Kidney (tissue), 14 donors: Measurements from ENCODE around the gene LEKR1. TPM values are rescaled to one million over a fixed set of nuclear protein-coding genes. Genes with fewer than 3 reads are reported as not detected.

Experiments used
- DNase-seq, 5 donors: peaks; one replicate each; pipeline ENCODE4 v3.0.0-alpha.2; 2013 to 2020
- FAIRE-seq: peaks from 2 replicates; lab custom pipeline; 2012; peaks lifted over from hg19 to GRCh38; lab: Jason Lieb, UNC
- H3K27ac ChIP-seq, 2 donors: one replicate each; pipeline ENCODE4 v1.7.0; 2013; ENCODE audit warnings: low read depth in 2 of 2, low read length in 2 of 2, inconsistent platforms in 1 of 2
- H3K27me3 ChIP-seq: one replicate; pipeline ENCODE4 v1.7.1; 2013; ENCODE audit warnings: low read length, inconsistent platforms; ENCODE audit not compliant: control insufficient read depth, insufficient read depth
- H3K36me3 ChIP-seq, 3 donors: one replicate each; pipeline versions ENCODE4 v1.7.0 to v1.7.1; 2013; ENCODE audit warnings: low read length in 3 of 3, control low read depth in 1 of 3, inconsistent platforms in 1 of 3; ENCODE audit not compliant: insufficient read depth in 3 of 3, control insufficient read depth in 2 of 3
- H3K4me1 ChIP-seq, 3 donors: one replicate each; pipeline versions ENCODE4 v1.7.0 to v1.7.1; 2013; ENCODE audit warnings: low read length in 3 of 3, inconsistent platforms in 1 of 3, low read depth in 1 of 3; ENCODE audit not compliant: control insufficient read depth in 2 of 3, insufficient read depth in 2 of 3
- H3K4me3 ChIP-seq, 3 donors: one replicate each; pipeline versions ENCODE4 v1.7.0 to v1.8.1; 2013; ENCODE audit warnings: low read length in 3 of 3, control low read depth in 1 of 3, inconsistent platforms in 1 of 3
- H3K9ac ChIP-seq, 3 donors: one replicate each; pipeline versions ENCODE4 v1.7.0 to v1.7.1; 2013; ENCODE audit warnings: low read length in 3 of 3, control low read depth in 1 of 3, inconsistent platforms in 1 of 3
- H3K9me3 ChIP-seq, 3 donors: one replicate each; pipeline versions ENCODE4 v1.7.0 to v1.7.1; 2013; ENCODE audit warnings: low read length in 3 of 3, control low read depth in 1 of 3, inconsistent platforms in 1 of 3; ENCODE audit not compliant: control insufficient read depth in 2 of 3, insufficient read depth in 1 of 3
- intact Hi-C: fragments of 100-400 bp; cut with DNase I; formaldehyde crosslinking; loops from one replicate; pipeline ENCODE4 v1.11.1; 2022
- polyA plus RNA-seq: library from polyadenylated mRNA; stranded (reverse); fragments of 350-450 nt; fragmentation: Illumina TruSeq; extraction: RNeasy Lipid Tissue Mini Kit (QIAGEN cat#74804); gene quantifications from one replicate; pipeline ENCODE4 v1.2.3, GENCODE V29; 2014; ENCODE audit warnings: low read depth, low replicate concordance; ENCODE audit not compliant: insufficient read depth
- total RNA-seq: library from RNA; stranded (reverse); fragmentation: NEBNext Ultra II Directional; extraction: Animal tissue kit (Norgen Biotek cat#: 25700); gene quantifications from one replicate; pipeline ENCODE4 v1.2.1, GENCODE V29; 2021
- TF ChIP-seq, protein P1 (sequence below): IDR thresholded peaks from 3 replicates; pipeline ENCODE4 v1.5.1; 2012; ENCODE audit warnings: mild to moderate bottlenecking, moderate library complexity, borderline replicate concordance; ENCODE audit not compliant: insufficient read depth; ENCODE audit errors: extremely low read depth
- donor health status: control.
- donor health status: control.
- donor health status: control.
- donor health status: control.
- donor health status: control.
- donor health status: DM: yes; HTN: yes; CAD: no.
- donor health status: Normal renal cell carcinoma (clear cell type).

LEKR1 gene
- total and polyA plus RNA-seq, 2 donors from 2014 or later = 1.6 to 1.8 TPM

DNA sequence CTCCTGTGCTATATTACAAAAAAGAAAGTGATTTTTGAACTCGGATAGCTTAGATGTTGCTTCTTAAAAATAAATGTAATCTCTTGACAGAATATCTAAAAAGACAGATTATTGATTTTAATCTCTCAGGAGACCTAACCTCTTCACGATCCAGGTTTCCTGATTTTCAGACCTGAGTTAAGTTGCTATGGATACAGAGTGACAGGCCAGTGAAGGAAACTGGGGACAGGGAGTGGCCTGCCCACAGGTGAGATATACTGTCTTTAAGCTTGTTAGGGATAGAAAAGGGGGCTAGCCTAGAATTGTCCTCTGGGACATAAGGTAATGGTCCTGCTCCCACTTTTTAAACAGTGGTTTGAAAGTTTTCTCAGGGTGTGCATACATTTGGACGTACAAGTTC, 260.6 kb downstream of the LEKR1 start:
- H3K4me1 ChIP-seq = peaks cover 12 to 20% (median 19%) of the 10 kb centered on the region in 3 donors
- no peak overlapping the region for H3K27ac ChIP-seq
- intact Hi-C loops = loop anchor here (10.0 kb wide), 1 partner anchor 48 kb away; no protein-coding TSS in a partner anchor
- no peaks in the 10 kb centered on the region for H3K36me3 ChIP-seq
- TF ChIP-seq, protein P1, sequence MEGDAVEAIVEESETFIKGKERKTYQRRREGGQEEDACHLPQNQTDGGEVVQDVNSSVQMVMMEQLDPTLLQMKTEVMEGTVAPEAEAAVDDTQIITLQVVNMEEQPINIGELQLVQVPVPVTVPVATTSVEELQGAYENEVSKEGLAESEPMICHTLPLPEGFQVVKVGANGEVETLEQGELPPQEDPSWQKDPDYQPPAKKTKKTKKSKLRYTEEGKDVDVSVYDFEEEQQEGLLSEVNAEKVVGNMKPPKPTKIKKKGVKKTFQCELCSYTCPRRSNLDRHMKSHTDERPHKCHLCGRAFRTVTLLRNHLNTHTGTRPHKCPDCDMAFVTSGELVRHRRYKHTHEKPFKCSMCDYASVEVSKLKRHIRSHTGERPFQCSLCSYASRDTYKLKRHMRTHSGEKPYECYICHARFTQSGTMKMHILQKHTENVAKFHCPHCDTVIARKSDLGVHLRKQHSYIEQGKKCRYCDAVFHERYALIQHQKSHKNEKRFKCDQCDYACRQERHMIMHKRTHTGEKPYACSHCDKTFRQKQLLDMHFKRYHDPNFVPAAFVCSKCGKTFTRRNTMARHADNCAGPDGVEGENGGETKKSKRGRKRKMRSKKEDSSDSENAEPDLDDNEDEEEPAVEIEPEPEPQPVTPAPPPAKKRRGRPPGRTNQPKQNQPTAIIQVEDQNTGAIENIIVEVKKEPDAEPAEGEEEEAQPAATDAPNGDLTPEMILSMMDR = no peak
- no peak overlapping the region for H3K4me3 ChIP-seq
- H3K9me3 ChIP-seq = no peaks in the 10 kb centered on the region
- no peaks in the 10 kb centered on the region for H3K27me3 ChIP-seq
- DNase-seq (no peak), FAIRE-seq (no peak)
- no peak overlapping the region for H3K9ac ChIP-seq

DNA sequence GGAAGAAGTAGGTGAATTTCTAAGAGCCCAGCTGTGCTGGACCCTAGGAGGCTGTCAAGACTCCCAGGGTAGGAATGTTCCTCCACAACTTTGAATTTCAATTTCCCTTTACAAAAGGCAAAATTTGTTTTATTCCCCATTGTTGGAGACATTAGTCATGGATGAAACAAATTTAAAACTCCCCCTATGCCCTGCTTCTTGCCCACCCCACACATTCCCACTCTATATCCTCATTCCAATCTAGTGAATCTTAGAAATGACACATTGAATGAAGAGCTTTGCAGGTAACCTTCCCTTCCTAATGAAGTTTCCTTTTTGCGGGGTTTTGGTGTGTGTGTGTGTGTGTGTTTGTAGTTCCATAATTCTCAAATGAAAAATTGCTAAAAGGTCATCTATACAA, 261.2 kb downstream of the LEKR1 start:
- Histone ChIP-seq H3K4me3 (no peak overlapping the region), H3K4me1 (peaks cover 12 to 20% (median 19%) of the 10 kb centered on the region in 3 donors), H3K27ac (peak overlapping the region; percentile 100), H3K27me3 (no peaks in the 10 kb centered on the region), H3K9ac (peak overlapping the region in 1 of 3 donors; percentile 93), H3K9me3 (no peaks in the 10 kb centered on the region), H3K36me3 (no peaks in the 10 kb centered on the region)
- TF ChIP-seq, protein P1 = no peak
- FAIRE-seq (no peak), DNase-seq (no peak)
- intact Hi-C loops = loop anchor here (10.0 kb wide), 1 partner anchor 47 kb away; no protein-coding TSS in a partner anchor

DNA sequence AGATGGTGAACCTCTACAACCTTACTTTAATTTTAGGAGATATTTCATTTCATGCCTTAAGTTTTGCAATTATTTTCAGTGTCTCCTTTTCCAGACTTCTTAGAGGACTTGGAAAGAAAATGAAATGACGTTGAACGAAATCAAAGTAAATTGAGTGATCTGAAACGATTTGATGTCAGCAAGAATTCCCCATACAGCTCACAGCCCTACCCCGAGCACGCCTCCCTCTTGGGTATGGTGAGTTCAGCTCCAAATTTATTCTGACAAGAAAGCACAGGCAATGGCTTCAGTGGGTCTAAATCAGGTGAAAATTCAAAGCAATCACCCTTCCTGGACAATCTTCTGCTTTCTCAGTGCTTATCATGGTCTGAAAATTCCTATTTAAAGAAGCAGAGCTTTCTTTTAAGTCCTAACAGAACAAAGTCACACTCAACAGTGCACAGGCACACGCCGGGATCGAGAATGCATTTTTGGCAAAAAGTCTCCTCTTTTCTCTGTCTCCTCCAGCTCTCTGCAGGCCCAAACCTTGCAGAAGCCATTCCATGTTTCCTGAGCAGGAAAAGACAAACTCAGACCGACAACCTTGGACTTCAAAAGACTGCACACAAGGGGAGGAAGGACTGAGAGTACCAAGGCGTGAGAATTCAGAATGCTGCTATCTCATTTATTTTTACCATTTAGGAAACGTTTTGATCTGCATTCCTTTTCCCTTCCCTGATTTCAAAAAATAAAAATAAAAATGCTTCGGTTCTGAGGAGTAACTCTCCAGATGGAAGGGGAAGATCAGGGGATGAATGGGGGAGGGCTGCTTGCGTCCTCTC, 261.8 kb downstream of the LEKR1 start:
- H3K36me3 ChIP-seq = no peaks in the 10 kb centered on the region
- no peaks in the 10 kb centered on the region for H3K27me3 ChIP-seq
- DNase-seq (no peak), FAIRE-seq (no peak)
- peak overlapping the region; percentile 28 to 69 (median 65) for H3K4me3 ChIP-seq
- no peaks in the 10 kb centered on the region for H3K9me3 ChIP-seq
- peak overlapping the region; percentile 31 to 93 (median 38) for H3K9ac ChIP-seq
- TF ChIP-seq, protein P1 = no peak
- H3K4me1 ChIP-seq = peaks cover 12 to 20% (median 19%) of the 10 kb centered on the region in 3 donors
- peak overlapping the region; percentile 100 for H3K27ac ChIP-seq
- intact Hi-C loops = loop anchor here (10.0 kb wide), 1 partner anchor 47 kb away; no protein-coding TSS in a partner anchor
